Nephron progenitor cell (in vitro differentiated cells): ENCODE measurements around the gene KERA.

ENCODE experiments used
- DNase-seq: peaks from one replicate; pipeline ENCODE4 v3.0.0; 2021
- H3K27ac Mint-ChIP-seq: 2 replicates; pipeline ENCODE4 v1.8.0; 2021; ENCODE audit warnings: mild to moderate bottlenecking, moderate library complexity, mixed read lengths
- H3K27me3 Mint-ChIP-seq: 2 replicates; pipeline ENCODE4 v1.8.0; 2021; ENCODE audit warnings: mild to moderate bottlenecking, low read depth, mixed read lengths; ENCODE audit not compliant: poor library complexity
- H3K36me3 Mint-ChIP-seq: 2 replicates; pipeline ENCODE4 v1.8.0; 2021; ENCODE audit warnings: low read depth, mixed read lengths
- H3K4me1 Mint-ChIP-seq: 2 replicates; pipeline ENCODE4 v1.8.0; 2021; ENCODE audit warnings: mixed read lengths
- H3K4me3 Mint-ChIP-seq: 2 replicates; pipeline ENCODE4 v1.8.0; 2021; ENCODE audit warnings: mild to moderate bottlenecking, moderate library complexity, mixed read lengths
- H3K9me3 Mint-ChIP-seq: 2 replicates; pipeline ENCODE4 v1.8.0; 2021; ENCODE audit warnings: mild to moderate bottlenecking, moderate library complexity, mixed read lengths
- CTCF ChIP-seq: fragments of 200-600 bp; sonication (generic); IDR thresholded peaks from 2 replicates; pipeline ENCODE4 v1.5.0; 2021; ENCODE audit warnings: antibody characterized with exemption

KERA gene

GRCh38 chr12:91057368-91058165, at the start of gene KERA:
Gene KERA, minus strand, starts transcription at chr12:91058024. Its CDS starts 1,743 bp downstream, at chr12:91056281.
- Mint-ChIP-seq H3K9me3 (no peaks in the 10 kb centered on the region), H3K27me3 (no peaks in the 10 kb centered on the region), H3K36me3 (no peaks in the 10 kb centered on the region), H3K27ac (no peak within 1 kb of the TSS), H3K4me1 (peaks cover 5% of the 10 kb centered on the region), H3K4me3 (no peak within 1 kb of the TSS)
- DNase-seq = no peak
- no peak for TF ChIP-seq CTCF

GRCh38 chr12:91106283-91106682, 48.5 kb upstream of the KERA start:
- H3K27me3 Mint-ChIP-seq = no peaks in the 10 kb centered on the region
- no peak for TF ChIP-seq CTCF
- peaks cover 16% of the 10 kb centered on the region for H3K4me1 Mint-ChIP-seq
- H3K27ac Mint-ChIP-seq = no peak overlapping the region
- no peak overlapping the region for H3K4me3 Mint-ChIP-seq
- no peaks in the 10 kb centered on the region for H3K9me3 Mint-ChIP-seq
- no peaks in the 10 kb centered on the region for H3K36me3 Mint-ChIP-seq
- DNase-seq = no peak

DNA sequence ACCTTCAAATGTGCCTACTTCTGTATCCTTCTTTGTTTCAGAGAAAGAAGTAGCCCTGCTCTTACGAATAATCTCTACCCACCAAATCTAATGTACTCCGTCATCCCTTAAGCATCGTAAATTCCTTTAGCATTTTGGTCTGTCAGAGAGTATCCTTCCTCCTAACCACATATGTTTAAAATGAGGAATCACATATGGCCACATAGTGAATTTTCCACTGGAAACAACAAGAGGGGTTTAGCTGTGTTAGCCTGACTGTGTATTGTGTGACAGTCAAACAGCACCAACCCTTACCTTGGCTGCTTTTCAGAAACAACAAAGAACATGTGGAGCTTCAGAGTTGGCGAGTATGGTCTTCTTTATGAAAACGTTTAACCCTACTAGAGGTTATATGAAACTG, 48.0 kb upstream of the KERA start:
- no peak for DNase-seq
- H3K36me3 Mint-ChIP-seq = no peaks in the 10 kb centered on the region
- no peak for TF ChIP-seq CTCF
- no peaks in the 10 kb centered on the region for H3K9me3 Mint-ChIP-seq
- H3K4me1 Mint-ChIP-seq = peaks cover 13% of the 10 kb centered on the region
- no peaks in the 10 kb centered on the region for H3K27me3 Mint-ChIP-seq
- H3K27ac Mint-ChIP-seq = no peak overlapping the region
- H3K4me3 Mint-ChIP-seq = no peak overlapping the region

DNA sequence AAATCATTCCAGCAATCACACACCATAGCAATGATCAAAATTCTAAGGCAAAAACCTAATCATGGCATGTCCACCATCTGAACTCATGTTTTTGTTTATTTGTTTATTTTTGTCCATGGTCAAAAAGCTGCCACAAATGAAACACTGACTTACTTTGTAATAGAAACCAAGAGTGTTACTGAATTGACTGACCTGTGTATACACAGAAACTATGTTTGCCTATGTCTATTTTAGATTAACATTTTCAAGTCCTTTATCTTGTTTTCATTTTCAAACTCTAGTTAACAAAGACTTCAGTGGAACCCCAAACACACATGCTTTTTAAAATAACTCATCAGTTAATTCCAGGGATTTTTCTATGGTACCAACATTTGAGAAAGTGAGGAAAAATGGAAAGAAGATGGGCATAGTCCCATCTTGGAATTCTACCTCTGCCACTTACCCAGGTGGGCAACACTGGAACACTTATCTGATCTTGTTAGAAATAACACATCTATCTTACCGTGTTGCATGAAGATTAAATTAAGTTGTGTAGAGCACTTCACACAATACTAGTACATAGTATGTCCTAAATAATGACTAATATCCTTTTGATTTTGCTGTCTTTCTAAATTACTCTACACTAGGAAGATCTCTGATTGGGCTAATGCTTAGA, 47.1 kb upstream of the KERA start:
- Mint-ChIP-seq H3K27ac (no peak overlapping the region), H3K4me1 (peaks cover 13% of the 10 kb centered on the region), H3K4me3 (no peak overlapping the region), H3K36me3 (no peaks in the 10 kb centered on the region), H3K27me3 (no peaks in the 10 kb centered on the region), H3K9me3 (no peaks in the 10 kb centered on the region)
- TF ChIP-seq CTCF = no peak
- no peak for DNase-seq

GRCh38 chr12:91103624-91104023, 45.8 kb upstream of the KERA start:
- Mint-ChIP-seq H3K36me3 (no peaks in the 10 kb centered on the region), H3K4me3 (no peak overlapping the region), H3K9me3 (no peaks in the 10 kb centered on the region), H3K27ac (no peak overlapping the region), H3K4me1 (peaks cover 7% of the 10 kb centered on the region), H3K27me3 (no peaks in the 10 kb centered on the region)
- no peak for DNase-seq
- TF ChIP-seq CTCF = no peak
